Endothelial cell of hepatic sinusoid (primary cell): ENCODE results near the gene CBLIF.
"Not testable (repeated sequence)": the region's sequence is repeated elsewhere in the genome, so short reads cannot be mapped to it uniquely, and the experiment has no call there.

ENCODE experiments used
- in situ Hi-C: cut with HindIII; loops from 2 replicates; pipeline ENCODE4 v1.10.0; 2017; ENCODE audit warnings: low sequenced_read_pairs

Gene CBLIF

GRCh38 chr11:59801160-59801706 is 44.1 kb downstream of the CBLIF start:
- in situ Hi-C loops, result no loop called here

GRCh38 chr11:59800390-59801025 is 44.8 kb downstream of the CBLIF start:
- in situ Hi-C loops, result no loop called here

- in situ Hi-C loops, result no loop called here
Observed at GRCh38 chr11:59794417-59794816, 50.9 kb downstream of the CBLIF start.

- in situ Hi-C loops, result no loop called here
Observed at GRCh38 chr11:59792507-59792906, 52.8 kb downstream of the CBLIF start.

GRCh38 chr11:59791639-59792038 is 53.7 kb downstream of the CBLIF start:
- in situ Hi-C loops, result no loop called here

GRCh38 chr11:59787816-59788215 is 57.5 kb downstream of the CBLIF start:
- in situ Hi-C loops, result no loop called here

- in situ Hi-C loops, result no loop called here
Observed at GRCh38 chr11:59787255-59787588, 58.1 kb downstream of the CBLIF start.

- in situ Hi-C loops, result no loop called here
Observed at GRCh38 chr11:59785818-59786217, 59.5 kb downstream of the CBLIF start.

- in situ Hi-C loops, result not testable (repeated sequence)
Observed at GRCh38 chr11:59784441-59784840, 60.9 kb downstream of the CBLIF start.

- in situ Hi-C loops, result no loop called here
Observed at GRCh38 chr11:59783632-59784090, 61.6 kb downstream of the CBLIF start.

- in situ Hi-C loops, result no loop called here
Observed at GRCh38 chr11:59782080-59782479, 63.2 kb downstream of the CBLIF start.

GRCh38 chr11:59779487-59779886 is 65.8 kb downstream of the CBLIF start:
- in situ Hi-C loops, result no loop called here
